Measurements from ENCODE around the gene ERCC6L. TPM values are rescaled to one million over a fixed set of nuclear protein-coding genes. Genes with fewer than 3 reads are reported as not detected.

ERCC6L gene, protein sequence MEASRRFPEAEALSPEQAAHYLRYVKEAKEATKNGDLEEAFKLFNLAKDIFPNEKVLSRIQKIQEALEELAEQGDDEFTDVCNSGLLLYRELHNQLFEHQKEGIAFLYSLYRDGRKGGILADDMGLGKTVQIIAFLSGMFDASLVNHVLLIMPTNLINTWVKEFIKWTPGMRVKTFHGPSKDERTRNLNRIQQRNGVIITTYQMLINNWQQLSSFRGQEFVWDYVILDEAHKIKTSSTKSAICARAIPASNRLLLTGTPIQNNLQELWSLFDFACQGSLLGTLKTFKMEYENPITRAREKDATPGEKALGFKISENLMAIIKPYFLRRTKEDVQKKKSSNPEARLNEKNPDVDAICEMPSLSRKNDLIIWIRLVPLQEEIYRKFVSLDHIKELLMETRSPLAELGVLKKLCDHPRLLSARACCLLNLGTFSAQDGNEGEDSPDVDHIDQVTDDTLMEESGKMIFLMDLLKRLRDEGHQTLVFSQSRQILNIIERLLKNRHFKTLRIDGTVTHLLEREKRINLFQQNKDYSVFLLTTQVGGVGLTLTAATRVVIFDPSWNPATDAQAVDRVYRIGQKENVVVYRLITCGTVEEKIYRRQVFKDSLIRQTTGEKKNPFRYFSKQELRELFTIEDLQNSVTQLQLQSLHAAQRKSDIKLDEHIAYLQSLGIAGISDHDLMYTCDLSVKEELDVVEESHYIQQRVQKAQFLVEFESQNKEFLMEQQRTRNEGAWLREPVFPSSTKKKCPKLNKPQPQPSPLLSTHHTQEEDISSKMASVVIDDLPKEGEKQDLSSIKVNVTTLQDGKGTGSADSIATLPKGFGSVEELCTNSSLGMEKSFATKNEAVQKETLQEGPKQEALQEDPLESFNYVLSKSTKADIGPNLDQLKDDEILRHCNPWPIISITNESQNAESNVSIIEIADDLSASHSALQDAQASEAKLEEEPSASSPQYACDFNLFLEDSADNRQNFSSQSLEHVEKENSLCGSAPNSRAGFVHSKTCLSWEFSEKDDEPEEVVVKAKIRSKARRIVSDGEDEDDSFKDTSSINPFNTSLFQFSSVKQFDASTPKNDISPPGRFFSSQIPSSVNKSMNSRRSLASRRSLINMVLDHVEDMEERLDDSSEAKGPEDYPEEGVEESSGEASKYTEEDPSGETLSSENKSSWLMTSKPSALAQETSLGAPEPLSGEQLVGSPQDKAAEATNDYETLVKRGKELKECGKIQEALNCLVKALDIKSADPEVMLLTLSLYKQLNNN
- total RNA-seq (2014; rRNA removed; shearing (Covaris generic)), result 16.3 and 19.0 TPM in 2 replicates

DNA sequence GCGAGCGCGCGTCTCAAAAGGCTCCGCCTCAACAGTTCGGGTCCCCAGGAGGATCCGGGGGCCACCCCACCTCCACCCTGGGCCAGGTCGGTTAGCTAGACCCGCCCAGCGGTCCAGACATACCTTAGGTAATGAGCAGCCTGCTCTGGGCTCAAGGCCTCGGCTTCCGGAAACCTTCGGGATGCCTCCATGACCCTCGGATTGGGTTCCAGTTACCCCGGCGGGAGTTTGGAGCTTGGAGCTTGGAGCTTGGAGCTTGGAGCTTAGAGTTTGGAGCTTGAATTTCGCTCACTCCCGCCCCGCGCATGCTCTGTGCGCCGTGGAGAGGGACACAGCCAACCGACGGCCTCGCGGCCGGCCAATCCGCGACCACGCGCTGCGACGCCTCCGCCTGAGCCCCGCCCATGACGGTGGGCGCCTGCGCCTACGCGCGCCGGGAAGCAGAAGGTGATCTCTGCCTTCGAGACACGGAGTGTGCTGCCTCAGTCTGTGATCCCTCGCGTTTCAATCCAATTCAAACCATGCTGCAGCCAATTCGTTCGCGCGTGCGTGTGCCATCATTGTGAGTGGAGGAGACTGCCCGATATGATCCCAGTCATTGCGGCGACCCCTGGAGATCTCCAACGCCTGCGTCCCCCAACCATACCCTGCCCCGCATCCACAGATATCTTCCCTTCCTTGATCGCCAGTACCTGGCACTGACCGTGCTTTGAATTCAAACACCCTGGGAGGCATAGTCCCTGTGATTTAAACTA lies at the start of gene ERCC6L:
Gene ERCC6L, minus strand, starts transcription at position 307 of the 755 bp plus-strand sequence. Its CDS starts 116 bp downstream, at position 191.
- DNase-seq (ENCODE audit: low spot score), result peak; percentile 76

DNA sequence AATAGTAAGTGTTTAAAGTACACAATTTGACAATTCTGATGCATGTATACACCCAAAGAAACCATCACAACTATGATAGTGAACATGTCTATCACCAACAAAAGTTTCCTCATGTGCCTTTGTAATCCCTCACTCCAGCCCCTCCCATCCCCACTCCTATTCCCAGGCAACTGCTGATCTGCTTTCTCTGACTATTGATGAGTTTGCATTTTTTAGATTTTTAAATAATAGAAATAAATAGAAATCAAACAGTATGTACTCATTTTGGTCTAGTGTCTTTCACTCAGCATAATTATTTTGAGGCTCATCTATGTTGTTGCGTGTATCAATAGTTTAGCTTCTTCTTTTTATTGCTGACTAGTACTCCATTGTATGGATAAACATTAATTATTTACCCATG lies 43.5 kb upstream of the ERCC6L start:
- DNase-seq (ENCODE audit: low spot score), result no peak

DNA sequence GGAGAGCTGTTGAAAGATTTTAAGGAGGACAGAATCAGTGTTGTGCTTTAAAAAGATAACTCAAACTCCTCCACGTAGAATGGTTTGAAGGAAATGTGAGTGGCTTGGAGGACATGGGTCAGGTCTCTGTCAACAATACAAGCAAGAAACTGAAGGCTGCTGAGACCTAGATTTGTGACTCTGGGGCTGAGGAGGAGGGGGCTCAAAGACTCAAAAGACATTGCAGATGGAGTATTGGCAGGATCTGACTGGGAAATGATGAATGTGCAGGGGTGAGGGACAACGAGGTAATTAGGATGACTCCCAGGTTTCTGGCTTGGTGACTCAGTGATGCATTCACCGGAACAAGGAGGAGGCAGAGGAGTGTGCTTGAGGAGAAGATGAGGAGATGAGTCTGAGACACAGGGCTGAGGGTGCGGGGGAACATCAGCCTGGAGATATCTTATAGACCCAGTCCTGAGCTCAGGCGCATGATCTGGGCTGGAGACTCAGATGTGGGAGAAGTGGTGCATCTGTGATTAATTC lies 41.6 kb upstream of the ERCC6L start:
- DNase-seq (ENCODE audit: low spot score), result peak; percentile 38

DNA sequence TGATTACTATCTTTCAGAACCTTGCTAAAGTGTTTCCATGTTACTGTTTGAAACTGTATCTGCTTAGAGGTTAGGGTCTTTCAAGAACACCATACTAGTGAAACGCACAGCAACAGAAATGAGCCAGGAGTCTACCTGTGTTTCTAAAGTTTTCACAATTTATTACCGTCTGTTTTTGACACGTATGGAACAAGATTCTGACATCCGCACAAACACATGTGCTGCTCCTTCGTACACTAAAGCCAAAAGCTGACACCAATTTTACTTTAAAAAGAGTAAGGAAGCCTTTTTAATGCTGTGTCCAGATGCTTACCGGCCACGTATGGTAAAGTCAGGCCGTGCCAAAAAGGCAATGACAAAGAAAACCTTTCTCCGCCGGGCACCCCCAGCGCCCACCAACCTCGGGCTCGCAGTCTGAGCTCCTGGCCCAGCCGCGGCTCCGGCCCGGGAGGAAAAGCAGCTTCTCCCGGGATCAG lies 37.7 kb upstream of the ERCC6L start:
- DNase-seq (ENCODE audit: low spot score), result peak; percentile 10

DNA sequence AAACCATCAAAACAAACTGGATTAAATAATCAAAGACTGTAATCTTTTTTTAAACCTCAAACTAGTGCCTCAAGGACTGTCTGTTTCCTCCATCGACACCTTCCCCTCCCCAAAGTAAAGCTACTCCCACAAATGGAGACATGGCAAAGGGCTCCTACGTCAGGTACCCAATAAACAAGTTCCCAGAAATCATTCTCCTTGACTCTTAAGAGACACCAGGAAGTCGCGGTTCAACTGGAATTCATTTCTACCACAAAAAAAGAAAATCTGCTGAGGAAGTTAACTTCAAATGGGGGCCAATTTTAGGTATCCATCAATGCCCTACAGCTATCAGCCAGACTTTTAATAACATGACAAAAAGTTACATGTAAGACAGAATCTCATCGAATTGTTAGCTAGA lies 35.7 kb upstream of the ERCC6L start:
- DNase-seq (ENCODE audit: low spot score), result peak; percentile 20

DNA sequence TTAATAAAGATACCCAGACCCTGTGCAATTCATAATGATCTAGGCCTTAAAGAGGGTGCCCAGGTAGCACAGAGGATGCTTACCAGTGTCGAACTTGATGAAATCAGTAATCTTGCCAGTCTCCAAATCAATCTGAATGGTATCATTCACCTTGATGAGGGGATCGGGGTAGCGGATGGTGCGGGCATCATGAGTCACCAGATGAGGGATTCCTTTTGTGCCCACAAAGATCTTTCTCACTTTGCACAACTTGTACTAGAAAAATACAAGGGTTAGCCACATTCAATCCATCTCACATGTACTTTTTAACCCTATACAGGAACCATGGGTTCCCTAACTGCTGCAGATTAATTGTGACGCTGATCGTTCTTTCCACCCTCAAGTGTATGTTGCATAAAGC lies 34.9 kb upstream of the ERCC6L start:
- peak; percentile 15 for DNase-seq (ENCODE audit: low spot score)

DNA sequence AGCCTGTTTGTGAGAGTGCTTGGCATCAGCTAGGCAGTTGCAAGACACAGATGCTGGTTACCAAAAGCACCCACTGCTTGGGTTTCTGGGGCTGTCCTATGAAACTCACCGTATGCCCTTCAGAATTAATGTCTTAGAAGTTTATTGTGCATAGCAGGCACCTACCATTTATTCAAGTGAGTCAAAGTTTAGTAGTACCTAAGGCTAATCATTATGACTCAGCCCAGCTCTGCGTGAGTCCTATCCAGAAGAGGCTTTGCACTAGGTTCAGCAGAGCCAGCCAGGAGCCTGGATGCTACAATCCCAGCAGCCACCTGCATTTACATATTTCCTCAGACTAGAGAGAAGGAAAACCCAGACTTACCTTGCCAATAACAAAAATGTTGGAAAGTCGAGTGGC lies 34.0 kb upstream of the ERCC6L start:
- peak; percentile 76 for DNase-seq (ENCODE audit: low spot score)

DNA sequence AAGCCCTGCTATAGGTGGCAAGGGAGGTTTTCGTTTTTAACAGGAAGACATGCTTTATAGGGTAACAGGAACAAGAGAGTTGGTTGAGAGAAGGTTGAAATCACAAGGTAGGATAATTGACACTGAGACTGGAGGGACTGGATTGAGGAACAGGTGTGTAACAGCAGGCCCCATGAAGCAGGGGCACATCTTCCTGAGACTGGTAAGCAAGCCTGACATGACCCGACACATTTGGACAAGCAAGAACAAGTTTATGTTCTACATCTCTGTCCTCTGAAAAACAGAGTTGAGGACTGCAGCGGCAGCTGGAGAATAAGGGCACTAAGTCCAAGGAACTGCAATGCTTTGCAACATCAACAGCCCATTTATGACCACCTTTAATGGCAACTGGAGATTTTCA lies 33.0 kb upstream of the ERCC6L start:
- no peak for DNase-seq (ENCODE audit: low spot score)

DNA sequence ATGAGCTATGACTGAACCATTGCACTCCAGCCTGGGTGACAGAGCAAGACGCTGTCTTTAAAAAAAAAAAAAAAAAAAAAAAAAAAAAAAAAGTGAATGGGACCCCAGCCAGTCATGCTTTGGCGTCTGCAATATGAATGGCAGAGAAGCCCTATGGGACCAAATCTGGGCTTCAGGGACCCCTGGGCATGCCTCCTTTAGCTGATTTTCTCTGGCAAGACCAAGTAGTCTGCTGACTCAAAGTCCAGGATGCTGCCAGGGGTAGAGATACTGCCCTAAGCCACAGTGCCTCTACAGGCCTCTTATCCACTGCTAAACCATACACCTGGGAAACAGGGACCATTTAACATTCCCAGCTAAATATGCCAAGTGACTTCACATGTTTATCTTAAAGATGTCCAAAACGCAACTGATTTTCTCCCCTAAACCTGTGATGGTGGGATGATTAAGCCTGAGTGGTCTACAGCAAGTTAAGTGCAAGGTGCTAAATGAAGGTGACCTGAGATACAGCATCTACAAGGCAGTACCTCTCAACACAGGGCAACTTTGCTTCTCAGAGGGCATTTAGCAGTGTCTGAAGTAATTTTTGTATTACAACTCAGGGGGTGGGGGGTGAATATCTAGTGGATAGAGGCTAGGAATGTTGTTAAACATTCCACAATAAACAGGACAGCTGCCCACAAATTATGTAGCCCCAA lies 32.4 kb upstream of the ERCC6L start:
- no peak for DNase-seq (ENCODE audit: low spot score)

DNA sequence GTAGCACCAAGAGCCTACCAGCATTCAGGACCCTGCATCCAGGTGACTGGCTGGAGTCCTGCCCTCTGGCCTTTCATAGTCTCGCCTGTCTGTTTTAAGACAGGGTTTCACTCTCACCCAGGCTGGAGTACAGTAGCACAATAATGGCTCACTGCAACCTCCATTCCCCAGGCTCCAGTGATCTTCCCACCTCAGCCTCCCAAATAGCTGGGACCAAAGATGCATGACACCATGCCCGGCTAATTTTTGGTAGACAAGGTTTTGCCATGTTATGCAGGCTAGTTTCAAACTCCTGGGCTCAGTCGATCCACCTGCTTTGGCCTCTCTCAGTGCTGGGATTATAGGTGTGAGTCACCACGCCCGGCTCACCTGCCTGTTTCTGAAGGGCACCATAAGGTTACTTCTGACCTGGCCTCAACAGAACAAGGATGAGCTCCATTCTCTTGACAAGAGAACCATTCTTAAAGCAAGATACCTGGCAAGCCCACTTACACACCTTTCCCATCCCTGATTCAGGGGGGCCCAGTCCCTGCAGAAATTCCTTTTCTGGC lies 31.6 kb upstream of the ERCC6L start:
- no peak for DNase-seq (ENCODE audit: low spot score)

DNA sequence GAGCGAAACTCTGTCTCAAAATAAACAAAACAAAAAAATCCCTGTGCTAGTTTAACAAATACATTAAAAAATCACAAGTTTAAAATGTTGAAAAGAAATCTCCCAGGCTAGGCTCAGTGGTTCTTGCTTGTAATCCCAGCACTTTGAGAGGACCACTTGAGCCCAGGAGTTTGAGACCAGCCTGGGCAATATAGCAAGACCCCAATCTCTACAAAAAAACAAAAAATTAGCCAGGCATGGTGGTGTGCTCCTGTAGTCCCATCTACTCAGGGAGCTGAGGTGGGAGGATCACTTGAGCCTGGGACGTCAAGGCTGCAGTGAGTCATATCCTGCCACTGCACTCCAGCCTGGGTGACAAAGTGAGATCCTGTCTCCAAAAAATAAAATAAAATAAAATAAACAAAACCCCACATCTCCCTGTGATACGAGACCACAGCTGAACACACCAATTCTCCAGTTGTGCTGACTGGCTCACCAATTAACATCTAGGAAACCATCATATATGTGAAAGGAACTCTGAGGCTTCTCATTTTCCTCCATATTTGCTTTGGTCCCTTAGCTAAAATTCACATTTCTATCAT lies 30.9 kb upstream of the ERCC6L start:
- DNase-seq (ENCODE audit: low spot score), result peak; percentile 65

DNA sequence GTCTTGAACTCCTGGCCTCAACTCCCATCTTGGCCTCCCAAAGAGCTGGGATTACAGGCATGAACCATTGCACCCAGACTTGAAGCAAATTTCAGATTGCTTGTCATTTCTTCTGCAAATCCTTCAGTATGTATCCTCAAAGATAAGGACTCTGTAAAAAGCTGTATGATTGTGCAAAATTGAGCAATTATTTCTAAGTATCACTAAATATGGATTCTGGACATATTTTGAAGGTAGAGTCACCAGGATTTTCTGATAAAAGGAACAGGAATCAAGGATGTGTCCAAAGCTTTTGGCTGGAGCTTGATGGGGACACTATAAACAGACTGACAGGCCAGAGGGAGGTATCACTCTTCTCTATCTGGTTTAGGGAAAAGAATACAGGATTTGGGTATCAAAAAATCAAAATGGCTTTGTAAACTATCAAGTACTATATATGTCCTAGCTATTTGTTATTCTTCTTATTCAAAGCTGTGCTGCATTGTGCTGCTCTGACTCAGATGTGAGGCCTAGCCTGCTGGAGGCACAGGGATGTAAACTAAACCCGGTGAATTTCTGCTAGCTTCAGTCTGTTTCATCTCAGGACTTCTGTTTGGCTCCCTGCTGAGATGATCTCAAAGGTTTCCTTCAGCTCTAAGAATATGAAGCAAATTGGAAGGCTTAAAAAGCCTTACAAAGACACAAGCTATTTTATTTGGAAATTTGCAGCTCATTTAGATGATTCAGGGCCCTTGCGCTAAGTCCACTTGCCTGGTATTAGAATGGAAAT lies 30.0 kb upstream of the ERCC6L start:
- no peak for DNase-seq (ENCODE audit: low spot score)

DNA sequence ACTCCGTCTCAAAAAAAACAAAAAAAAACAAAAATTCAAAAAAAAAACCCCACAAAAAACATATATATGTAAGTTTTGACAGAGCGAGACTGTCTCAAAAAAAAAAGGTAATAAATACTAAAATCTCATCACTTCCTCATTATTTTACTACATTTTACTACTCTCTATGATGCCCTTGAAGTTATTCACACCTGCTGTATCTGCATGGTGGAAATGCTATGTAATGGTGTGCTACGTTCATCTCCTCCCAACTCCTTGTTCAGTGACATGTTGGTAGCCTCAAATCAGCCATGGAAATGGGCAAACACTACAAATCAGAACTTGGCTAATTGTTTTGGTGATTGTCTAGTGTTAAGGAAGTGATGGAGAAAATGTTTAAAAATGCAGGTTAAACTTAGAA lies 26.4 kb upstream of the ERCC6L start:
- DNase-seq (ENCODE audit: low spot score), result no peak

DNA sequence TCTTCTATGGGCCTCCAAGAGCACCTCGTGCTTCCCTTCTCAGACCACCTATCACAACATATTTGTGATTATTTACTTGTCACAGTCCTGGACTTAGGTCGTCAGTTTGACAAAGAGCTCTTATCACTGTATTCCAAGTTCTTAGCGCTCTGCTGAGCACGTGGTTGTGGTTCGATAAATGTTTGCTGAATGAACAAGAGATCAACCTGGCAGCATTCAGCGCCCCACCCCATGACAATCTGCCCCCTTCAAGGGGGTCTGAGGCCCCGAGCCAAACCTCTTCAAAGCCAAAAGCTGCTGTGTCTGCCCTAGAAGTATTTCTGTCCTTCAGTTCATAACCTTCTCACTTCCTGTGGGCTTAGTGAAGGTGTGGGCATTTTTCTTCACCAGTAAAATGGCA lies 23.2 kb upstream of the ERCC6L start:
- DNase-seq (ENCODE audit: low spot score), result no peak

DNA sequence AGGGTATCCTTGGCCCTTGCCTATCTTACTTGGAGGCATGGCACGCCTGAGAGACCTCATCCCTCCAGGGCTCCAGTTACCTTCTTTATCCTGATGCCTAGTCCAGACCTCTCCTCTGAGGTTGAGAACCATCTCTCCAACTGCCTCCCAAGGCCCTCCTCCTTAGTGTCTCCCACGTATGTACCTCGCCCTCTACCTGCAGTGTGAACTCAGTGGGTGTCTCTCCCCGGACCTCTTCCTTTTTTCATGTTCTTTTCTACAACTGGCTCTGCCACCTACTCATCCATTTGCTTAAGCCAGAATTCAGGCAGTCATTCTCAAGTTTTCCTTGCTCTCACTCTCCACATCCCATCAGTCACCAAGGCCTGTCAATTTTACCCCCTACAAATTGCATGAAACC lies 21.6 kb upstream of the ERCC6L start:
- DNase-seq (ENCODE audit: low spot score), result no peak

DNA sequence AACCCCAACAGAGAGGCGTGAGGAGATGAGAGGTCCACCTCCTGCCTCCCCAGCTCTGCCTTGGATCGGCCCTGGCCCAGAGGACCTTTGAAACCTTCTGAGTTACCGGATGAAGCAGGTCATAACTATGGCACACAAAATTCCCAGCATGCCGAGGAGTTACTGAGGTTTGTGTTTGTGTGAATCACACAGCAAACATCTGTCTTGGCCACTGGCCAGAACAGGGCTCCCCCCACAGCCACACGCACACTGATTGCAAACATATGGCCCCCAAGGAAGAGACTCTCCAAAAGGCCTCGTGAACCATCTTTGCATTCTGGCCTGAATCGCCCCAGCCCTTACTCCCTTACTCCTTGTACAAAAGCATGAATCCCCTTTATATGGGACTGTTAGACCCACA lies 19.3 kb upstream of the ERCC6L start:
- DNase-seq (ENCODE audit: low spot score), result peak; percentile 52

DNA sequence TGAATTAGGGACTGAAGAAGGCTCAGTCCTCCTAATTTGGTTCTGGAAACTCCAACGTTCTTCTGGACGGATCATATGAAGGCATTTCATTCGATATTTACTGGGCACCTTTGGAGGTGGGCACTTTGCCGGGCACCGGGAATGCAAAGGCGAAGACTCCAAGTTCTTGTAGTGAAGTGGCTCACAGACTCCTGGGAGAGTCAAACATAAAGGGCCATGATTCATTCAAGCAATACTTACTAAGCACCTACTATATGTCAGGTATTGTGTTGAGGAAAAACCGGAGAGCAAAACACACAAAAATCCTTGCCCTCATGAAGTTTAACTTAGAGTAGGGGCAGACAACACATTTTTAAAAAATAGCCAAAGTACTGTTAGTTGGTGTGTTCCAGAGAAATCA lies 17.0 kb upstream of the ERCC6L start:
- DNase-seq (ENCODE audit: low spot score), result no peak

DNA sequence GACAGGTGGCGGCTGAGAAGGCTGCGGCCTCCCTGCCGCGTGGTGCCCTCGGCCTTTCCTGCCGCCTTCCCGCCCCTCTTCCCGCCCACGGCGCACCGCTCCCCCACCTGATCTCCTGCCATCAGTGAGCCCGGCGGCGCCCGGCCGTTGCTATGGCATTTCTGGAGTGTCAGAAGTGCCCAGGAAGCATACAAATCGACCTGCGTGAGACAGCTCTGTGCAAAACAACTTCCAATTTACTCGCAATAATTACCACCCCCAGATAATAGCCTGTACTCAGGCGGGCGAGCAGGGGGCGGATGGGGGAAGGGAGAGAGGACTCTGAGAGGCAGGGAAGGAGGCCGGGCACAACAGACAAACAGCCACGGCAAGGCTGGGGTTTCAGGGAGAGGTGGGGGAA lies 16.6 kb upstream of the ERCC6L start:
- no peak for DNase-seq (ENCODE audit: low spot score)

DNA sequence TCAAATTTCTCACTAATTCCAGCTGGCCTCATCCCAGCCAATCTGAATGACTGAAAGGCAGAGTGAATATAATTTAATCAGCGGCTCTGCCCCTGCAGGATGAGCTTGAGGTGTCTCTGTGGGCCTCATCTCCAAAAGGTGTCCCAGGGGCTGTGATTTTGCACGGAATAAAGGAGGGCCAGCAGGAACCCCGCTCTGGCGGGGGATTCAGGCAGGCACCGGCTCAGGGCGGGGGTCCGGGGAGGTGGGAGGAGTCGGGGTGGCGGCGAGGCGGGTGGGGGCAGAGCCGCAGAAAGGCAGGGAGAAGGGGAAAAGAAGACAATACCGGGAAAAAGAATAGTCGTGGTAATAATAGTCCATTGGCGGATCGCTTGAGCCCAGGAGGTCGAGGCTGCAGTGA lies 16.0 kb upstream of the ERCC6L start:
- no peak for DNase-seq (ENCODE audit: low spot score)
